HG03045 (cell line): ENCODE data around the gene CPSF3.
"Not testable (repeated sequence)": the region's sequence is repeated elsewhere in the genome, so short reads cannot be mapped to it uniquely, and the experiment has no call there.

Source experiments
- ATAC-seq: cut with Tn5 transposase; IDR thresholded peaks from one replicate; pipeline ENCODE4 v1.9.1; 2021; ENCODE audit warnings: mild to moderate bottlenecking, moderate library complexity; ENCODE audit not compliant: unreplicated experiment

The CPSF3 gene

GRCh38 chr2:9392898-9393765 lies 30.3 kb upstream of the CPSF3 start:
- ATAC-seq = no peak

- ATAC-seq = no peak
These were observed 28.6 kb upstream of the CPSF3 start for GRCh38 chr2:9394816-9395215.

- no peak for ATAC-seq
These were observed 26.3 kb upstream of the CPSF3 start for GRCh38 chr2:9397201-9397600.

- not testable (repeated sequence) for ATAC-seq
These were observed 25.2 kb upstream of the CPSF3 start for GRCh38 chr2:9398251-9398650.

- no peak for ATAC-seq
These were observed 24.3 kb upstream of the CPSF3 start for GRCh38 chr2:9398881-9399780.

GRCh38 chr2:9400268-9401058 lies 23.0 kb upstream of the CPSF3 start:
- no peak for ATAC-seq

GRCh38 chr2:9401059-9401547 lies 22.4 kb upstream of the CPSF3 start:
- no peak for ATAC-seq

- no peak for ATAC-seq
These were observed 21.6 kb upstream of the CPSF3 start for GRCh38 chr2:9401646-9402371.

GRCh38 chr2:9403924-9404323 lies 19.5 kb upstream of the CPSF3 start:
- ATAC-seq = no peak

GRCh38 chr2:9404451-9404850 lies 19.0 kb upstream of the CPSF3 start:
- no peak for ATAC-seq

- no peak for ATAC-seq
These were observed 17.8 kb upstream of the CPSF3 start for GRCh38 chr2:9405636-9406035.

- no peak for ATAC-seq
These were observed 16.7 kb upstream of the CPSF3 start for GRCh38 chr2:9406529-9407362.

GRCh38 chr2:9407363-9407811 lies 16.1 kb upstream of the CPSF3 start:
- ATAC-seq = no peak

- no peak for ATAC-seq
These were observed 14.8 kb upstream of the CPSF3 start for GRCh38 chr2:9408641-9409151.

- ATAC-seq = no peak
These were observed 13.3 kb upstream of the CPSF3 start for GRCh38 chr2:9410108-9410507.

- no peak for ATAC-seq
These were observed 10.7 kb upstream of the CPSF3 start for GRCh38 chr2:9412781-9413180.

GRCh38 chr2:9415516-9416169 lies 7.8 kb upstream of the CPSF3 start:
- no peak for ATAC-seq

GRCh38 chr2:9416267-9416961 lies 7.0 kb upstream of the CPSF3 start:
- no peak for ATAC-seq
